NCI-H460 (cell line): Measurements from ENCODE around the gene ADCY9. TPM values are rescaled to one million over a fixed set of nuclear protein-coding genes. Genes with fewer than 3 reads are reported as not detected.

Experiments
- DNase-seq: peaks from one replicate; pipeline ENCODE4 v3.0.0-alpha.2; 2016; ENCODE audit warnings: low read depth; ENCODE audit errors: extremely low read depth
- total RNA-seq: library from RNA; depleted of rRNA; stranded (reverse); fragments of >200 nt; shearing (Covaris generic); gene quantifications from 2 replicates; pipeline ENCODE4 v1.2.3, GENCODE V29; 2014

The ADCY9 gene
- total RNA-seq, 1 experiment from 2014 or later: 8.8 TPM

- no peak for DNase-seq
Observed at GRCh38 chr16:4009177-4009576, 107.1 kb downstream of the ADCY9 start.

GRCh38 chr16:4008116-4008515 lies 108.1 kb downstream of the ADCY9 start:
- no peak for DNase-seq

GRCh38 chr16:4006397-4006999 lies 109.7 kb downstream of the ADCY9 start:
- no peak for DNase-seq

- DNase-seq: no peak
Observed at GRCh38 chr16:4005731-4006130, 110.5 kb downstream of the ADCY9 start.

GRCh38 chr16:4005281-4005680 lies 111.0 kb downstream of the ADCY9 start:
- no peak for DNase-seq

- no peak for DNase-seq
Observed at GRCh38 chr16:4004206-4004605, 112.0 kb downstream of the ADCY9 start.

GRCh38 chr16:4003576-4003975 lies 112.7 kb downstream of the ADCY9 start:
- no peak for DNase-seq

DNA sequence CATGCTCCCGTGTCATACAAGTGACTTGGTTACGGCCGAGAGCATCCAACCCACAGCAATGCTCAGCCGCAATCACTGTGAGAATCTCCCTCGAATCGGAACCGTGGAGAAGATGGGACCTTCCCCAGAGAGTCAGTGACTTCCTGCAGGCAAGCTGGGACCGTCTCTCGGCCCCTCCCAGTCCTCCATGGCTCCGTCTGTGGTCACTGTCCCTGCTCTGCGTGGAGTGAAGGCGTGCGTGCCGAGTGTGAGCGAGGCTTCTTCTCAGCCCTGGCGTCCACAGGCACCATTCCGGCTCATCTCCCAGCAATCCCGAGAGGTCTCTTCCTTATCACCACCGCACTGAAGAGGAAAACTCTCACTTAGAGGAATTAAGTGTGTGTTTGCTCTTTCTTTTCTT lies 113.1 kb downstream of the ADCY9 start:
- DNase-seq: no peak

- DNase-seq: no peak
Observed at GRCh38 chr16:4002121-4002520, 114.1 kb downstream of the ADCY9 start.

DNA sequence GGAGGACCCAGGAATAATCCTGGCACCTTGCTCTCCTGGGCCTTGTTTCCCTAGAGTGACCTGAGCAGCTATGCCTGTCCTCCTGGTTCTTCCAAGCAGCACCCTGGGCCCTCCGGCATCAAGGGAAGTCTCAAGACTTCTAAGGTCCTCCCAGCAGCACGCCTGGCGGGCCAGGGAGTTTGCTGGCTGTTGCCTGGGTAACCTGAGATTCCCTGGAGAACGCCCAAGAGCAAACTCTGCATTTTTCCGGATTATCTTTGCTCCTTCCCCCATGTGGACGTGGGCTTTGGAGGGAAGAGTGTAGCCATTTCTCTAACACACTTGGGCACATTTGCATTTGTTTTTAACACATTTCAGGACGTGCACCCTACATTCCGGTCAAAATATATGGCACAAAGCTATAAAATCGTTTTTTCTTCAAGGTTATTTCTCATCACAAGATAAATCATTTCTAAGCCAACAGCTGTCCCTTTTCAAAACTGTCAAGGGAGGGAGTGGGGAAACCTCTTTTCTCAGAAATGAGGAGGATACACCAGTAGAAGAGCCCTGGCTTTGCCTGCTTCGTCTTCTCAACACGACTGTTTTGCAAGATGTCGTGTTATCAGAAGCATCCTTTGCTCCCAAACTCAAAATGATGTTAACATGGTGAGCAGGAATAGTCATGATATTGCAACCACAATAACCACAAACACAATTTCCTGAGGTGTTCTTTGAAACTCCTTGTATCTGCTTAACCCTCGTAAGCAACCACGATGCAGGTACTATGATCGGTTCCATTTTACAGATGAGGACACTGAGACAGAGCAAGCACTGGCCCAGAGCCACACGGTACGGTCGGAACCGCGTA lies 116.5 kb downstream of the ADCY9 start:
- no peak for DNase-seq

DNA sequence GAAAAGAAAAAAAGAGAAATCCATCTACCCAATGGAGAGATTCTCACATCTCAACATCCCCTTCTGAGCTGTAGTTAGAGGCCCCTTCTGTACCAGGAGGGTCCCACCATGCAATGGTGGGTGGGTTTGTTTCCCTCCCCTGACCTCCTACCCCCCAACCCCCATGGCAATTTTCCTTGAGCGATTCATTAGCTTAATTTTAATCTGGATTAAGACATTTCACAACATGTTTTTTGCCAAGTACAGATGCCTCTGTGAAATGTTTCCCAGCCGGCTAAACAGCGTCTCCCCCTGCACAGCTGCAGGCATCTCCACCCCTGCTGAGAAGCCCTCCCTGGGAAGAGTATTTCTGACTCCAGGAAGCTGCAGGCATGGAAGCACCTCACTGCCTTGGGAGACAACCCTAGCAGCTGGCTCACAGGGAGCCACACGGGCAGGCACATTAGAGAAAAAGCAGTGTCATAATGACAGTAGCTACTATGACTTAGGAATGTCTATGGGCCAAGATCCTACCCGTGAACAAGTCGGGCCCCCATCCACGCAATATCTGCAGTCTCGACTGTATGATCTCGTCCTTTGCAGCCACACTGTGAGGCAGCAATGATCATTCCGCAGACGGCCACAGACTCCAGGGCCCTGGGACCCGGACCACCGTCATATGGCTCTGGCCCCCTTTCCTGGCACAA lies 117.3 kb downstream of the ADCY9 start:
- DNase-seq: peak; percentile 53

GRCh38 chr16:3997231-3997841 lies 118.9 kb downstream of the ADCY9 start:
- DNase-seq: no peak

DNA sequence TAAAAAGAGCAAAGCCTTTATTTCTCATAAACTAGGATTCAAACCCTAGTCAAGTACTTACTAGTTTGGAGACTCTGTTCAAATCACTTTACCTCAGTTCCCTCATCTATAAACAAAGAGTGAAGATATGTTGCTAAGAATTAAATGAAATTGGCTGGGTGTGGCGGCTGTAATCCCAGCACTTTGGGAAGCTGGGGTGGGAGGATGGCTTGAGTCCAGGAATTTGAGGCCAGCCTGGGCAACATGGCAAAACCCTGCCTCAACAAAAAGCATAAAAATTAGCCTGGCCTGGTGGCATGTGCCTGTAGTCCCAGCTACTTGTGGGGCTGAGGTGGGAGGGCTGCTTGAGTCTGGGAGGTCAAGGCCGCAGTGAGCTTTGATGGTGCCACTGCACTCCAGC lies 121.2 kb downstream of the ADCY9 start:
- no peak for DNase-seq

DNA sequence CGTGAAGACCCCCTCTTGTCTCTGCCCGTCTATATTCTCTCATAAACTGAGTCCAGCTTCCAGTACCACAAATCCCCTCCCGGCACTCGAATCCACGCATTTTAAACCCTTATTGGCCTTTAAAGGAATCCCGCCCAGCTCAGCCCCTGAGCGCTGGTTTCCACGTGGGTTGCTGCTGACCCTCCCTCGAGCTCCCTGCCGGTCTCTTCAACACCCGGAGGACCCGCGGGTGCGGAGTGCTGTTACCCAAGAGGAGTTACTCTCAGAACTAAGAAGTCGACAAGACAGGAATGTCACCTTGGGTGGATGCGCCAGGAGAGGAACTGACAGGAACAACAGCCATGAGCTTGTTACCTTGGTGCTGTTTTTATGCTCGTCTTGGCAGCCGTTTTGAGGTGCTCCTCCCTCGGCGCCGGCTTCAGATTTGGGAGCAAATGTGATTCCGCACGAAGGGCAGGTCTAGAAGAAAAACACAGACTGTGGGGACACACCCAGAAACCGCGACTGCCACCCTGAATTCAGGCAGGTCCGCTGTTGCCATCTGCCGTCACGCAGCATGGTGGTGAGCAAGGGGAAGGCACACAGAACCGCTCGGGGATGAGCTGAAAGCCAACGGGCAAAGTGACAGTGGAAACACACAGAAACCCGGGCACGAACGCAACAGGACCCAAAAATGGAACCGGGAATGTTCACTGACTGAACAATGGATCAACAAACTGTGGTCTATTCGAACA lies 123.0 kb downstream of the ADCY9 start:
- no peak for DNase-seq

DNA sequence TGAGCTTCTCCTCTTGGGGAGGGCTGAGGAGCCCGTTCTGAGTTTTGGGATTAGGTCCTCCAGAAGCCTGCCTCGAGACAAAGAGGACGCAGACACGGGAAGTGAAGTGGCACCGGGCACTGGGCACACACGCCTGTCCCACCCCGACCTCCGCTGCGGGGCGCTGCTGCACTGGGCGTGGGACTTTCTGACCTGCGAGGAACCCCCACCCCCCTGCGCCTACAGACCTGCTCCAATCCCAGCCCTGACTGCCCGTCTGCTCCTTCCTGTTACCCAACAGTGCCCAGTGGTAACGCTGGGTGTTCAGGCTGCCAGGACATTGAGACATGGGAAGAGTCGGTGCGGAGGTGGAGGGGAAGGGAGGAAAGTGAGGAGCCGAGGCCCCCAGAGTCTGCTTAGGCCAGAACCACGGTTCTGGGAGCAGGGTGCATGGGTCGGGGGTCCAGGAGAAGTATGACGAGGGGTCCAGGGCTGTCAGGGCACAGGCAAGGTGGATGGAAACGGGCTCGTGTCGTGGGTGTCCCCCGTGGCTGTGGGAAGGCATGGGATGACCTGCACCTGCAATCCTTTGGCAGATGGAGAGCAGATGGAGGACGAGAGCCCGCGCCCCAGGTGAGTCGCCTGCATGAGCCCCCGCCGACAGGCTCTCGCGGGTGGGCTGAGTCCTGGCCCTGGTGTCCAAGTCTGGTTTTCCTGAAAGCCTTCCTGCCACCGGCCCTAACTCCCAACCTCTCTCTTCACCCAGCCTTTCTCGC lies 123.8 kb downstream of the ADCY9 start:
- no peak for DNase-seq

DNA sequence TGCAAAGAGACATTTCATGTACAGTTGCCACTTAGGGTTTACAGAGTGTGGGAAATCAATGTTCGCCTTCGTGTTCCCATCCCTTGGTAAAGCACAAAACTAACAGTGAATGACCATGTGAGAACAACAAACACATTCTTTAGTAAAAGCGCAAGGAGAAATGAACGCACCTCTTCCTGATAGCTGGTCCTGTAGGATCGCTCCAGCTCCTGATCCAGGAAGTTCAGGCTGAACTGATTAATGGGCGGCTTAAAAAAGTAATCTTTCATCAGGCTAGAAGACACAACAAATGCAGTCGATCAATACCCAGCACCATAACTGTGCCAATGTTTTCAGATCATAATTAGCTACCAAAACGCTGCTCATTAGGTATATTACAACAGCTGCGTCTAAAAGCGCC lies 127.4 kb downstream of the ADCY9 start:
- no peak for DNase-seq

GRCh38 chr16:3988011-3988410 lies 128.2 kb downstream of the ADCY9 start:
- no peak for DNase-seq

GRCh38 chr16:3987231-3987630 lies 129.0 kb downstream of the ADCY9 start:
- DNase-seq: no peak

- DNase-seq: no peak
Observed at GRCh38 chr16:3986235-3986544, 130.1 kb downstream of the ADCY9 start.
